ENCODE data around the gene GPR135. TPM values are rescaled to one million over a fixed set of nuclear protein-coding genes. Genes with fewer than 3 reads are reported as not detected.

The GPR135 gene
- total RNA-seq, 1 donor from 2014 or later: 3.4 TPM

GRCh38 chr14:59424341-59425071 is 40.7 kb downstream of the GPR135 start:
- peak; percentile 16 for DNase-seq (ENCODE audit: low spot score)

GRCh38 chr14:59422069-59422881 is 42.9 kb downstream of the GPR135 start:
- no peak for DNase-seq (ENCODE audit: low spot score)

GRCh38 chr14:59419303-59419702 is 45.9 kb downstream of the GPR135 start:
- DNase-seq (ENCODE audit: low spot score): no peak

GRCh38 chr14:59417311-59417710 is 47.9 kb downstream of the GPR135 start:
- no peak for DNase-seq (ENCODE audit: low spot score)

GRCh38 chr14:59415836-59416602 is 49.2 kb downstream of the GPR135 start:
- no peak for DNase-seq (ENCODE audit: low spot score)

Other genes starting within 250 kb of the GPR135 start
- gene L3HYPDH, start 19.0 kb upstream of the GPR135 start, total RNA-seq: 17.9 TPM
- 35.8 TPM for gene JKAMP, start 19.1 kb upstream of the GPR135 start, total RNA-seq
- gene CCDC175, start 111.4 kb upstream of the GPR135 start, total RNA-seq: 0.58 TPM